ENCODE measurements around the gene GCLC. TPM values are rescaled to one million over a fixed set of nuclear protein-coding genes. Genes with fewer than 3 reads are reported as not detected.

Gene GCLC
- total RNA-seq, 1 experiment from 2014 or later = 88.9 TPM

- H3K4me1 ChIP-seq = no peaks in the 10 kb centered on the region
- H3K36me3 ChIP-seq (ENCODE audit: control insufficient read depth, insufficient read depth, low read length) = no peaks in the 10 kb centered on the region
- intact Hi-C loops (cut with micrococcal nuclease; ENCODE audit: unreplicated experiment) = no loop called here
- BruUV-seq (replicated peaks) = no TSS peak
- no peak overlapping the region for H3K4me3 ChIP-seq (ENCODE audit: low read depth, low read length)
- H3K27me3 ChIP-seq (replicated peaks; ENCODE audit: control insufficient read depth, insufficient read depth, low read length) = no peaks in the 10 kb centered on the region
- Mint-ChIP-seq H3K4me1 (ENCODE audit: low read depth, unreplicated experiment) (peaks cover 18% of the 10 kb centered on the region), H3K27me3 (ENCODE audit: insufficient read depth, unreplicated experiment) (no peaks in the 10 kb centered on the region), H3K4me3 (ENCODE audit: unreplicated experiment) (no peak overlapping the region), H3K27ac (ENCODE audit: unreplicated experiment) (no peak overlapping the region), H3K36me3 (ENCODE audit: insufficient read depth, unreplicated experiment) (peaks cover 12% of the 10 kb centered on the region), H3K9me3 (ENCODE audit: unreplicated experiment) (no peaks in the 10 kb centered on the region)
- DNase-seq = no peak
- POLR2A ChIA-PET = no interaction called here
- H3K9me3 ChIP-seq = no peaks in the 10 kb centered on the region
- TF ChIP-seq CTCF (IDR thresholded peaks at IDR 0.05; ENCODE audit: insufficient read depth in 1 of 2, low read depth in 1 of 2, low read length in 1 of 2, severe bottlenecking in 1 of 2, unreplicated experiment in 1 of 2) = no peak
- CTCF ChIA-PET = interaction anchor here (0.6 kb wide), 1 partner anchor 799 kb away, joined by 3 read pairs; no protein-coding TSS in a partner anchor
Measured at GRCh38 chr6:53532942-53533341, 12.0 kb downstream of the GCLC start.

GRCh38 chr6:53532061-53532797, 12.7 kb downstream of the GCLC start:
- no peak for TF ChIP-seq CTCF (IDR thresholded peaks at IDR 0.05; ENCODE audit: insufficient read depth in 1 of 2, low read depth in 1 of 2, low read length in 1 of 2, severe bottlenecking in 1 of 2, unreplicated experiment in 1 of 2)
- Histone ChIP-seq H3K27me3 (replicated peaks; ENCODE audit: control insufficient read depth, insufficient read depth, low read length) (no peaks in the 10 kb centered on the region), H3K36me3 (ENCODE audit: control insufficient read depth, insufficient read depth, low read length) (no peaks in the 10 kb centered on the region), H3K4me1 (no peaks in the 10 kb centered on the region; the same call in 1 of the 2 replicates), H3K9me3 (no peaks in the 10 kb centered on the region), H3K4me3 (ENCODE audit: low read depth, low read length) (no peak overlapping the region)
- Mint-ChIP-seq H3K27me3 (ENCODE audit: insufficient read depth, unreplicated experiment) (no peaks in the 10 kb centered on the region), H3K27ac (ENCODE audit: unreplicated experiment) (no peak overlapping the region), H3K9me3 (ENCODE audit: unreplicated experiment) (no peaks in the 10 kb centered on the region), H3K4me1 (ENCODE audit: low read depth, unreplicated experiment) (peaks cover 24% of the 10 kb centered on the region), H3K4me3 (ENCODE audit: unreplicated experiment) (no peak overlapping the region), H3K36me3 (ENCODE audit: insufficient read depth, unreplicated experiment) (peaks cover 12% of the 10 kb centered on the region)
- intact Hi-C loops (cut with micrococcal nuclease; ENCODE audit: unreplicated experiment) = no loop called here
- DNase-seq = no peak
- CTCF ChIA-PET = interaction anchor here (0.6 kb wide), 1 partner anchor 799 kb away, joined by 3 read pairs; no protein-coding TSS in a partner anchor
- POLR2A ChIA-PET = no interaction called here
- BruUV-seq (replicated peaks) = no TSS peak

GRCh38 chr6:53530780-53531386, 14.0 kb downstream of the GCLC start:
- no TSS peak for BruUV-seq (replicated peaks)
- Mint-ChIP-seq H3K36me3 (ENCODE audit: insufficient read depth, unreplicated experiment) (peaks cover 12% of the 10 kb centered on the region), H3K9me3 (ENCODE audit: unreplicated experiment) (no peaks in the 10 kb centered on the region), H3K4me1 (ENCODE audit: low read depth, unreplicated experiment) (peaks cover 26% of the 10 kb centered on the region), H3K27me3 (ENCODE audit: insufficient read depth, unreplicated experiment) (no peaks in the 10 kb centered on the region), H3K4me3 (ENCODE audit: unreplicated experiment) (no peak overlapping the region), H3K27ac (ENCODE audit: unreplicated experiment) (no peak overlapping the region)
- Histone ChIP-seq H3K36me3 (ENCODE audit: control insufficient read depth, insufficient read depth, low read length) (no peaks in the 10 kb centered on the region), H3K4me3 (ENCODE audit: low read depth, low read length) (no peak overlapping the region), H3K27me3 (replicated peaks; ENCODE audit: control insufficient read depth, insufficient read depth, low read length) (no peaks in the 10 kb centered on the region), H3K4me1 (peaks cover 5% of the 10 kb centered on the region; the same call in 1 of the 2 replicates), H3K9me3 (no peaks in the 10 kb centered on the region)
- no peak for TF ChIP-seq CTCF (IDR thresholded peaks at IDR 0.05; ENCODE audit: insufficient read depth in 1 of 2, low read depth in 1 of 2, low read length in 1 of 2, severe bottlenecking in 1 of 2, unreplicated experiment in 1 of 2)
- ChIA-PET POLR2A (no interaction called here), CTCF (no interaction called here)
- intact Hi-C loops (cut with micrococcal nuclease; ENCODE audit: unreplicated experiment) = no loop called here
- DNase-seq = no peak
